HepG2 (cell line): ENCODE data around the gene NSMCE1. TPM values are rescaled to one million over a fixed set of nuclear protein-coding genes. Genes with fewer than 3 reads are reported as not detected.

Experiments used
- CEBPG ChIP-seq: IDR thresholded peaks from 2 replicates; pipeline ENCODE4 v1.6.1; 2016
- CENPT ChIP-seq: sonication (generic); formaldehyde crosslinking; IDR thresholded peaks from 2 replicates; pipeline ENCODE4 v1.8.0; 2022; ENCODE audit warnings: low read depth, mild to moderate bottlenecking, moderate library complexity, missing genetic modification reagents
- GABPA ChIP-seq, 2 experiments: IDR thresholded peaks; 2 replicates each; pipeline ENCODE4 v1.6.1; 2011 to 2016; ENCODE audit warnings: low read depth in 2 of 2, low read length in 1 of 2, missing biosample characterization in 1 of 2, missing genetic modification characterization in 1 of 2
- GATA4 ChIP-seq: sonication (generic); IDR thresholded peaks from 2 replicates; pipeline ENCODE4 v1.6.1; 2016; ENCODE audit warnings: antibody characterized with exemption, low read depth, borderline replicate concordance
- HCFC1 ChIP-seq: fragments of 150-350 bp; IDR thresholded peaks from 2 replicates; pipeline ENCODE4 v1.6.1; 2014; ENCODE audit warnings: low read depth, low read length
- KDM5A ChIP-seq: fragments of 200-600 bp; sonication (generic); IDR thresholded peaks from 2 replicates; pipeline ENCODE4 v1.7.0; 2018; ENCODE audit warnings: antibody characterized with exemption, mild to moderate bottlenecking, low read length, borderline replicate concordance
- MYC ChIP-seq: sonication (generic); formaldehyde crosslinking; IDR thresholded peaks from 2 replicates; pipeline ENCODE4 v1.9.0; 2021; ENCODE audit warnings: missing genetic modification reagents, borderline replicate concordance
- NFYC ChIP-seq: IDR thresholded peaks from 2 replicates; pipeline ENCODE4 v1.6.1; 2016; ENCODE audit warnings: missing genetic modification reagents, missing compliant biosample characterization
- POLR2G ChIP-seq: fragments of 200-400 bp; formaldehyde crosslinking; IDR thresholded peaks from 2 replicates; pipeline ENCODE4 v1.6.1; 2018; ENCODE audit warnings: mild to moderate bottlenecking, low read depth, low read length, moderate library complexity
- RARA ChIP-seq: IDR thresholded peaks from 2 replicates; pipeline ENCODE4 v1.6.1; 2016; ENCODE audit warnings: missing genetic modification reagents, missing compliant biosample characterization
- SP1 ChIP-seq, 2 experiments: fragments of 450-650 bp in 1 of 2; sonication (generic) in 1 of 2; formaldehyde crosslinking in 1 of 2; IDR thresholded peaks; 2 replicates each; pipeline versions ENCODE4 v1.4.0 to v1.6.1; 2016 to 2020; ENCODE audit warnings: missing genetic modification reagents in 1 of 2
- ZFP36 ChIP-seq: fragments of 150-350 bp; IDR thresholded peaks from 2 replicates; pipeline ENCODE4 v1.6.1; 2018; ENCODE audit warnings: borderline replicate concordance, low read length, low read depth; ENCODE audit not compliant: partially characterized antibody
- ZFP62 ChIP-seq: sonication (generic); formaldehyde crosslinking; IDR thresholded peaks from 2 replicates; pipeline ENCODE4 v1.4.0; 2020; ENCODE audit warnings: missing genetic modification reagents
- ZFP82 ChIP-seq: sonication (generic); formaldehyde crosslinking; IDR thresholded peaks from 2 replicates; pipeline ENCODE4 v1.5.1; 2020; ENCODE audit warnings: mild to moderate bottlenecking, missing genetic modification reagents, borderline replicate concordance
- ZNF282 ChIP-seq: fragments of 450-650 bp; IDR thresholded peaks from 2 replicates; pipeline ENCODE4 v1.6.1; 2018; ENCODE audit not compliant: partially characterized antibody
- ZNF619 ChIP-seq: sonication (generic); formaldehyde crosslinking; IDR thresholded peaks from 2 replicates; pipeline ENCODE4 v1.4.0; 2020; ENCODE audit warnings: mild to moderate bottlenecking, missing genetic modification reagents
- ZNF777 ChIP-seq: sonication (generic); formaldehyde crosslinking; IDR thresholded peaks from 2 replicates; pipeline ENCODE4 v1.4.0; 2020; ENCODE audit warnings: missing genetic modification reagents
- ZSCAN21 ChIP-seq: sonication (generic); formaldehyde crosslinking; IDR thresholded peaks from 2 replicates; pipeline ENCODE4 v1.8.0; 2022; ENCODE audit warnings: mild to moderate bottlenecking, missing genetic modification reagents, moderate library complexity, borderline replicate concordance
- polyA plus RNA-seq, 8 experiments: library from polyadenylated mRNA; depleted of rRNA in 3 of 8; stranded (reverse) in 7 of 8; unstranded in 1 of 8; fragments of >200 nt; fragmentation: Illumina TruSeq in 4 of 8; extraction: Trizol in 4 of 8; gene quantifications; 2 replicates each; pipeline versions ENCODE4 v1.2.1 to v1.2.3, GENCODE V29; 2011 to 2016; ENCODE audit warnings: low read depth in 4 of 8, missing spikeins in 1 of 8, mixed read lengths in 1 of 8; ENCODE audit not compliant: insufficient read depth in 1 of 8
- total RNA-seq, 5 experiments: library from RNA; depleted of rRNA; stranded (reverse); fragments of >200 nt; fragmentation: Illumina TruSeq; extraction: Trizol; gene quantifications; 2 replicates each; pipeline ENCODE4 v1.2.3, GENCODE V29; 2016; ENCODE audit warnings: low read depth in 1 of 5
- TF ChIP-seq, protein P1 (sequence below): sonication (generic); formaldehyde crosslinking; IDR thresholded peaks from 2 replicates; pipeline ENCODE4 v1.4.0; 2020; ENCODE audit warnings: missing genetic modification reagents
- TF ChIP-seq, protein P2 (sequence below): sonication (generic); formaldehyde crosslinking; IDR thresholded peaks from 2 replicates; pipeline ENCODE4 v1.5.0; 2020; ENCODE audit warnings: missing genetic modification reagents, mild to moderate bottlenecking, borderline replicate concordance

Gene NSMCE1
- total and polyA plus RNA-seq, 2 of the 13 experiments (the other 11 are each of a cell fraction or from before 2014, with no cell fraction given) = 42.7 to 52.9 TPM

DNA sequence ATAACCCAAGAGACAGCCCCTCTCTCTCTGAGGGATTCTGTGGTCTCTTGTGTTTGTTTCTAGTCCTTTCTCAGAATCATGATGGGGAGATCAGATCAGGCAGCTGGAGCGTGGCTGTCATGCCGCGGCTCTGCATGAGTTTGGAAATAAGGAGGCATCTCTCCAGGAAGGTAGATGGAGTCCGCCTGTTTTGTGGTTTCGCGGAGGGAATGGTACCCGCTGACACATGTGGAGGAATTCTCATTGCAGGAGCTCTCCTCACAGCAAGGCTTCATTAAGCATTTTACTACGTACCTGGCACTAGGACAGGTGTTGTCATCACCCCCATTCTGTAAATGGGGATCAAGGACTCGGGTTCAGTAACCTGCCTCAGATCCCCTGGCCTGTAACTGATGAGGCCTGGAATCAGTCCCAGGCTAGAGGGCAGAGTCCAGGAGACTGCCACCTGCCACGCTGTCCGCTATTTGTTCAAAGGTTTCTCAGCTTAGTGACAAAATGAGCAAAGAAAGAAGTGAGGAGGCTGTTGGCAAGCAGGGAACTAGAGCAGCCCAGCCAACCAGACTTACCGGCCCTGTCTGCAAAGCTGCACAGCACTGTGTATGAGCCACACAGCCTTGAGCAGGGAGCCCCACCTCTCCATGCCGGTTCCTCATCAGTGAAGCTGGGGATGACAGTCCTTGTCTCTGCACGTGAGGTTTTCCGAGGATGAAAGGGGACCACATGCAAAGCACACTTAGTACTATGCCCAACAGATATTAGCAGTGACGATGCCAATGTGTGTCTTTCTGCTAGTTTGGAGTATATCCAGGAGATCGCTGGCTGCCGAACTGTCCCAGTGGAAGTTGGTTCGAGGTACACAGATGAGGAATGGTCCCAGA, 54.2 kb downstream of the NSMCE1 start (continued):
- TF ChIP-seq ZFP82 (CRISPR knock-in tag) (no peak), RARA (CRISPR knock-in tag) (no peak), ZNF619 (CRISPR knock-in tag) (peak; percentile 24; the same call in 1 of the 2 replicates), KDM5A (no peak), CEBPG (CRISPR knock-in tag) (0 out of 2 replicates have a peak, but pooled peaks have one; percentile 27), POLR2G (no peak), NFYC (no peak), ZNF282 (no peak), ZFP36 (peak; percentile 20), ZSCAN21 (CRISPR knock-in tag) (no peak; the same call in 1 of the 2 replicates), GABPA (IDR thresholded peaks at IDR 0.05; ENCODE audit: low read depth, low read length) (no peak), GABPA (CRISPR knock-in tag; IDR thresholded peaks at IDR 0.05; ENCODE audit: low read depth) (no peak), CENPT (CRISPR knock-in tag) (no peak), MYC (CRISPR knock-in tag) (peak; percentile 66), ZNF777 (CRISPR knock-in tag) (no peak), ZFP62 (no peak), HCFC1 (no peak), SP1 (IDR thresholded peaks at IDR 0.05) (no peak), SP1 (CRISPR knock-in tag; IDR thresholded peaks at IDR 0.05) (no peak), GATA4 (no peak)
- TF ChIP-seq, protein P1, sequence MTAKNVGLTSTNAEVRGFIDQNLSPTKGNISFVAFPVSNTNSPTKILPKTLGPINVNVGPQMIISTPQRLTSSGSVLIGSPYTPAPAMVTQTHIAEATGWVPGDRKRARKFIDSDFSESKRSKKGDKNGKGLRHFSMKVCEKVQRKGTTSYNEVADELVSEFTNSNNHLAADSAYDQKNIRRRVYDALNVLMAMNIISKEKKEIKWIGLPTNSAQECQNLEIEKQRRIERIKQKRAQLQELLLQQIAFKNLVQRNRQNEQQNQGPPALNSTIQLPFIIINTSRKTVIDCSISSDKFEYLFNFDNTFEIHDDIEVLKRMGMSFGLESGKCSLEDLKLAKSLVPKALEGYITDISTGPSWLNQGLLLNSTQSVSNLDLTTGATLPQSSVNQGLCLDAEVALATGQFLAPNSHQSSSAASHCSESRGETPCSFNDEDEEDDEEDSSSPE (CRISPR knock-in tag) = 0 out of 2 replicates have a peak, but pooled peaks have one; percentile 26
- TF ChIP-seq, protein P2, sequence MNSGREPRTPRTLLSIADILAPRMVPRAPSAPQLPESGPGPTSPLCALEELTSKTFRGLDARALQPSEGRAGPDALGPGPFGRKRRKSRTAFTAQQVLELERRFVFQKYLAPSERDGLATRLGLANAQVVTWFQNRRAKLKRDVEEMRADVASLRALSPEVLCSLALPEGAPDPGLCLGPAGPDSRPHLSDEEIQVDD (CRISPR knock-in tag) = 0 out of 2 replicates have a peak, but pooled peaks have one; percentile 42
